GM12878 (cell line): Measurements from ENCODE around the gene TBL3. TPM values are rescaled to one million over a fixed set of nuclear protein-coding genes. Genes with fewer than 3 reads are reported as not detected.

Experiments used
- ATAC-seq: fragments of 200-7000 bp; cut with Tn5 transposase; 3 replicates; pipeline ENCODE4 v1.9.1; 2020; ENCODE audit warnings: mild to moderate bottlenecking, moderate library complexity
- BruUV-seq: library from RNA; stranded (reverse); fragments of 400-500 nt; replicated peaks from 2 replicates; lab custom pipeline; 2021; lab: Mats Ljungman, UMichigan
- CTCF ChIA-PET: fragments of 300-600 bp; sonication (Branson Sonifier 250); formaldehyde crosslinking; extraction: SDS; loops from one replicate; lab custom pipeline; 2021; ENCODE audit warnings: inconsistent platforms; lab: Yijun Ruan, JAX
- POLR2A ChIA-PET: fragments of 350-600 bp; formaldehyde crosslinking; extraction: SDS; loops from one replicate; lab custom pipeline; 2021; ENCODE audit warnings: inconsistent platforms; lab: Charles Lee
- RAD21 ChIA-PET: fragments of 300-600 bp; sonication (Branson Sonifier 250); formaldehyde crosslinking; loops from one replicate; lab custom pipeline; 2023; ENCODE audit warnings: antibody characterized with exemption; ENCODE audit not compliant: unreplicated experiment; lab: Charles Lee
- SMC1A ChIA-PET: fragments of 300-600 bp; sonication (Branson Sonifier 250); formaldehyde crosslinking; loops from one replicate; lab custom pipeline; 2023; ENCODE audit not compliant: unreplicated experiment, uncharacterized antibody; lab: Charles Lee
- DNase-seq: peaks from one replicate; pipeline ENCODE4 v3.0.0-alpha.2; 2011; ENCODE audit warnings: low read depth, low spot score
- FAIRE-seq: peaks from 3 replicates; lab custom pipeline; 2011; peaks lifted over from hg19 to GRCh38; lab: Jason Lieb, UNC
- H2AFZ ChIP-seq: 2 replicates; pipeline ENCODE4 v1.6.0; 2011; ENCODE audit warnings: low read depth, low read length, control low read depth; ENCODE audit not compliant: control insufficient read depth
- H3K27ac ChIP-seq: 2 replicates; pipeline ENCODE4 v1.5.1; 2011; ENCODE audit warnings: control low read depth; ENCODE audit not compliant: control insufficient read depth, insufficient read depth
- H3K27me3 ChIP-seq, 2 experiments: replicated peaks in 1 of 2; 2 replicates each; pipeline versions ENCODE4 v1.6.0 to v1.6.1; 2011; ENCODE audit warnings: low read length in 1 of 2; ENCODE audit not compliant: control insufficient read depth in 2 of 2, insufficient read depth in 2 of 2
- H3K36me3 ChIP-seq, 2 experiments: 2 replicates each; pipeline ENCODE4 v1.5.1; 2011; ENCODE audit warnings: low read length in 1 of 2; ENCODE audit not compliant: control insufficient read depth in 2 of 2, insufficient read depth in 2 of 2
- H3K4me1 ChIP-seq: 2 replicates; pipeline ENCODE4 v1.6.1; 2011; ENCODE audit warnings: mild to moderate bottlenecking, low read length, moderate library complexity, mixed read lengths; ENCODE audit not compliant: control insufficient read depth, insufficient read depth
- H3K4me2 ChIP-seq: 2 replicates; pipeline ENCODE4 v1.6.0; 2011; ENCODE audit warnings: control low read depth; ENCODE audit not compliant: control insufficient read depth, insufficient read depth
- H3K4me3 ChIP-seq: fragments of 200-600 bp; sonication (generic); 2 replicates; pipeline ENCODE4 v1.5.1; 2016
- H3K79me2 ChIP-seq: 2 replicates; pipeline ENCODE4 v1.6.0; 2011; ENCODE audit warnings: low read length; ENCODE audit not compliant: control insufficient read depth, insufficient read depth
- H3K9ac ChIP-seq: 2 replicates; pipeline ENCODE4 v1.8.0; 2011; ENCODE audit warnings: low read length, control low read depth, mixed read lengths; ENCODE audit not compliant: control insufficient read depth, insufficient read depth
- H3K9me3 ChIP-seq: replicated peaks from 3 replicates; pipeline ENCODE4 v1.5.1; 2011; ENCODE audit warnings: mild to moderate bottlenecking, low read length; ENCODE audit not compliant: control insufficient read depth, insufficient read depth
- H4K20me1 ChIP-seq: 2 replicates; pipeline ENCODE4 v1.6.0; 2011; ENCODE audit not compliant: control insufficient read depth, insufficient read depth
- ASH2L ChIP-seq: fragments of 300-600, 200-600 bp; sonication (generic); IDR thresholded peaks from 2 replicates; pipeline ENCODE4 v1.6.1; 2017; ENCODE audit warnings: low read depth, mild to moderate bottlenecking, borderline replicate concordance
- ATF7 ChIP-seq: fragments of 450-650 bp; IDR thresholded peaks from 2 replicates; pipeline ENCODE4 v1.6.1; 2016; ENCODE audit warnings: low read depth, mild to moderate bottlenecking
- BHLHE40 ChIP-seq, 2 experiments: fragments of 450-650 bp in 1 of 2; IDR thresholded peaks; 2 replicates each; pipeline ENCODE4 v1.6.1; 2011 to 2017; ENCODE audit warnings: low read depth in 2 of 2, borderline replicate concordance in 1 of 2, improper control_type of control experiment in 1 of 2, low read length in 1 of 2, mild to moderate bottlenecking in 1 of 2
- CEBPB ChIP-seq, 2 experiments: fragments of 150-350 bp in 1 of 2; IDR thresholded peaks; 2 replicates each; pipeline ENCODE4 v1.6.1; 2012 to 2014; ENCODE audit warnings: low read depth in 2 of 2, low read length in 2 of 2, borderline replicate concordance in 1 of 2, inconsistent platforms in 1 of 2
- EED ChIP-seq: sonication (generic); IDR thresholded peaks from 2 replicates; pipeline ENCODE4 v1.6.1; 2016; ENCODE audit warnings: antibody characterized with exemption, low read depth
- GATAD2B ChIP-seq: fragments of 450-650 bp; conservative IDR thresholded peaks from 2 replicates; pipeline ENCODE4 v1.6.1; 2017; ENCODE audit warnings: low read depth, mild to moderate bottlenecking, moderate library complexity
- IKZF1 ChIP-seq: fragments of 450-650 bp; conservative IDR thresholded peaks from 2 replicates; pipeline ENCODE4 v1.6.1; 2017; ENCODE audit warnings: antibody characterized with exemption, mild to moderate bottlenecking
- IKZF2 ChIP-seq, 2 experiments: fragments of 450-650 bp; IDR thresholded peaks; 2 replicates each; pipeline ENCODE4 v1.6.1; 2017; ENCODE audit warnings: mild to moderate bottlenecking in 2 of 2, moderate library complexity in 2 of 2
- MTA3 ChIP-seq: IDR thresholded peaks from 2 replicates; pipeline ENCODE4 v1.6.1; 2012; ENCODE audit warnings: low read length, inconsistent platforms, borderline replicate concordance
- RELA ChIP-seq: fragments of 450-650 bp; IDR thresholded peaks from 2 replicates; pipeline ENCODE4 v1.8.0; 2014; ENCODE audit warnings: borderline replicate concordance; ENCODE audit not compliant: partially characterized antibody
- SUPT20H ChIP-seq: IDR thresholded peaks from 2 replicates; pipeline ENCODE4 v1.6.1; 2011; ENCODE audit warnings: low read depth, mild to moderate bottlenecking, low read length, moderate library complexity, borderline replicate concordance; ENCODE audit not compliant: control insufficient read depth
- TCF12 ChIP-seq: IDR thresholded peaks from 2 replicates; pipeline ENCODE4 v1.6.1; 2011; ENCODE audit warnings: low read depth, mild to moderate bottlenecking, low read length
- TCF3 ChIP-seq: IDR thresholded peaks from 2 replicates; pipeline ENCODE4 v1.6.1; 2012; ENCODE audit warnings: low read depth, mild to moderate bottlenecking, low read length, borderline replicate concordance; ENCODE audit not compliant: insufficient read depth
- ZSCAN29 ChIP-seq: fragments of 450-650 bp; IDR thresholded peaks from 2 replicates; pipeline ENCODE4 v1.6.1; 2017; ENCODE audit warnings: mild to moderate bottlenecking, moderate library complexity
- WGBS: methylation state at CpG from one replicate; pipeline ENCODE4 v1.1.6; 2016; ENCODE audit warnings: low lambda C conversion rate; ENCODE audit not compliant: insufficient replicate concordance, insufficient coverage; ENCODE audit errors: missing lambda C conversion rate; 5-methylcytosine and 5-hydroxymethylcytosine counted together
- in situ Hi-C: fragments of 300-500 bp; cut with MboI; formaldehyde crosslinking; loops from 9 replicates; pipeline ENCODE4 v1.14.3; 2018; ENCODE audit warnings: mixed read lengths
- intact Hi-C: fragments of 100-400 bp; cut with micrococcal nuclease; formaldehyde crosslinking; loops from one replicate; pipeline ENCODE4 v1.14.2; 2022; ENCODE audit not compliant: unreplicated experiment
- polyA plus RNA-seq, 11 experiments: library from polyadenylated mRNA; depleted of rRNA in 4 of 11; unstranded in 6 of 11; stranded (reverse) in 5 of 11; fragments of >200 nt; fragmentation: Nextera tagmentation in 4 of 11; fragmentation: Illumina TruSeq in 1 of 11; extraction: Ambion mirVana in 4 of 11; extraction: Trizol in 1 of 11; gene quantifications; 1 replicate in 1 of 11; 2 replicates in 10 of 11; pipeline versions ENCODE4 v1.2.1 to v1.2.3, GENCODE V29; 2011 to 2016; ENCODE audit warnings: inconsistent platforms in 2 of 11, missing spikeins in 2 of 11, low read depth in 1 of 11
- total RNA-seq, 4 experiments: library from RNA; depleted of rRNA in 3 of 4; stranded (reverse); fragments of >200 nt in 3 of 4; fragmentation: Illumina TruSeq in 1 of 4; extraction: Trizol in 1 of 4; gene quantifications; 2 replicates each; pipeline versions ENCODE4 v1.2.1 to v1.2.3, GENCODE V29; 2013 to 2021
- TF ChIP-seq, protein P1 (sequence below): IDR thresholded peaks from 2 replicates; pipeline ENCODE4 v1.6.1; 2012; ENCODE audit warnings: low read length, inconsistent platforms

TBL3 gene
- total and polyA plus RNA-seq, 10 of the 15 experiments (the other 5 are each of a cell fraction or from before 2014, with no cell fraction given), result 1.2 to 101 (median 34.2) TPM

- Histone ChIP-seq H3K27ac (no peak overlapping the region), H3K4me1 (peaks cover 23% of the 10 kb centered on the region), H3K79me2 (no peaks in the 10 kb centered on the region; the same call in none of the 2 replicates), H2AFZ (no peak overlapping the region), H4K20me1 (no peaks in the 10 kb centered on the region), H3K9ac (no peak overlapping the region), H3K4me2 (no peak overlapping the region), H3K4me3 (no peak overlapping the region), H3K36me3 (peaks cover 0 to 23% of the 10 kb centered on the region in 2 experiments; a peak in 3 of 4 replicates), H3K27me3 (0 out of 4 replicates have a peak, but pooled peaks cover 0 to 5% of the 10 kb centered on the region in 2 experiments), H3K9me3 (no peaks in the 10 kb centered on the region)
- ATAC-seq, result no peak
- ChIA-PET SMC1A (interaction anchor here (1.6 to 1.7 kb wide), 2 partner anchors 16 to 27 kb away, joined by 5 to 7 read pairs; partner anchors contain the start of gene RPS2), CTCF (interaction anchor here (1.6 to 1.7 kb wide), 2 partner anchors 23 to 160 kb away, joined by 5 to 6 read pairs; no protein-coding TSS in a partner anchor), RAD21 (interaction anchor here (1.1 to 2.6 kb wide), 4 partner anchors 9 to 160 kb away, joined by 4 to 12 read pairs (median 6); partner anchors contain the start of genes RPS2 and TBL3), POLR2A (interaction anchor here (1.8 to 4.7 kb wide), 5 partner anchors 9 to 37 kb away, joined by 5 to 25 read pairs (median 18); partner anchors contain the start of genes MSRB1, RPS2 and TBL3)
- DNase-seq, result no peak
- TF ChIP-seq ASH2L (no peak), EED (no peak), TCF3 (no peak), TCF12 (no peak), RELA (no peak)
- BruUV-seq, result no TSS peak
- in situ Hi-C loops (no loop called here), intact Hi-C loops (no loop called here)
- no peak for FAIRE-seq
- WGBS, result 33% methylated on average over 16 of the region's 16 CpGs
These were observed 8.9 kb downstream of the TBL3 start for GRCh38 chr16:1980770-1981087.

DNA sequence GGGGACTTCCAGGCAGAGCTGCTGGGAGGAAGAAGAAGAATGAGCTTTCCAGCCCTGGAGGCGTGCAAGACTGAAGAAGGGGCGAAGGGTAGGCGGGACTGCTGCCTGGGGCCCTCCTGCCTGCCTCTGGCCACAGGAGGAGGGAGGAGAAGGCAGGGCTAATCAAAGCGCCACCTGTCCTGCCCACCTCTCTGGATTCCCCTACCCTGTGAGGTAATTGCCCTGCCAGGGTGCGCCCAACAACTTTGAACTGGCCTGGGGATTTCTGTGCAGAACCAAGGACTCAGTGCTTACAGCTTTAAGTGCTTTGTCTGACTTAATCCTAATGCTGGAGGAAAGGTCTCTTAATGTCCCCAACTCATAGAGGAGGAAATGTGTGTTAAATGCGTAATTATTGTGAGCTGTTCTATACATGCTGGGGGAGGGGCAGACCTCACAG, 9.6 kb downstream of the TBL3 start, which contains the start of gene NOXO1:
NOXO1 (minus strand) TSS at position 72 of the 439 bp plus-strand sequence. CDS start 290 bp downstream, outside the sequence.
- Histone ChIP-seq H3K9ac (no peak within 1 kb of the TSS), H2AFZ (no peak within 1 kb of the TSS), H4K20me1 (no peaks in the 10 kb centered on the region), H3K27me3 (0 out of 4 replicates have a peak, but pooled peaks cover 0 to 5% of the 10 kb centered on the region in 2 experiments), H3K4me2 (no peak within 1 kb of the TSS), H3K4me1 (peaks cover 28% of the 10 kb centered on the region), H3K27ac (no peak within 1 kb of the TSS), H3K79me2 (no peaks in the 10 kb centered on the region; the same call in none of the 2 replicates), H3K36me3 (peaks cover 5 to 21% of the 10 kb centered on the region in 2 experiments; a peak in 3 of 4 replicates), H3K4me3 (no peak within 1 kb of the TSS), H3K9me3 (no peaks in the 10 kb centered on the region)
- BruUV-seq, result no TSS peak
- CTCF ChIA-PET, result interaction anchor here (0.6 to 1.8 kb wide), 7 partner anchors 10 to 173 kb away, joined by 3 to 6 read pairs (median 5); partner anchors contain the start of gene RNF151
- in situ Hi-C loops (no loop called here), intact Hi-C loops (no loop called here)
- ATAC-seq (peak; percentile 66), DNase-seq (no peak), FAIRE-seq (no peak)
- POLR2A ChIA-PET, result interaction anchor here (1.5 to 4.7 kb wide), 6 partner anchors 10 to 38 kb away, joined by 4 to 25 read pairs (median 12); partner anchors contain the start of genes MSRB1, NDUFB10, RPS2 and TBL3
- SMC1A ChIA-PET, result interaction anchor here (1.2 to 1.7 kb wide), 3 partner anchors 16 to 27 kb away, joined by 3 to 7 read pairs (median 5); partner anchors contain the start of gene RPS2
- RAD21 ChIA-PET, result interaction anchor here (1.0 to 2.6 kb wide), 6 partner anchors 10 to 159 kb away, joined by 3 to 12 read pairs (median 6); partner anchors contain the start of genes RPS2 and TBL3
- 0% methylated on average over 6 of the region's 6 CpGs for WGBS
- no peak for TF ChIP-seq ZSCAN29
- TF ChIP-seq ATF7, result peak; percentile 75
- 0 out of 4 replicates have a peak, but pooled peaks of 1 of the 2 experiments have one; percentile 9 for TF ChIP-seq IKZF2 (IDR thresholded peaks at IDR 0.05)
- TF ChIP-seq, protein P1, sequence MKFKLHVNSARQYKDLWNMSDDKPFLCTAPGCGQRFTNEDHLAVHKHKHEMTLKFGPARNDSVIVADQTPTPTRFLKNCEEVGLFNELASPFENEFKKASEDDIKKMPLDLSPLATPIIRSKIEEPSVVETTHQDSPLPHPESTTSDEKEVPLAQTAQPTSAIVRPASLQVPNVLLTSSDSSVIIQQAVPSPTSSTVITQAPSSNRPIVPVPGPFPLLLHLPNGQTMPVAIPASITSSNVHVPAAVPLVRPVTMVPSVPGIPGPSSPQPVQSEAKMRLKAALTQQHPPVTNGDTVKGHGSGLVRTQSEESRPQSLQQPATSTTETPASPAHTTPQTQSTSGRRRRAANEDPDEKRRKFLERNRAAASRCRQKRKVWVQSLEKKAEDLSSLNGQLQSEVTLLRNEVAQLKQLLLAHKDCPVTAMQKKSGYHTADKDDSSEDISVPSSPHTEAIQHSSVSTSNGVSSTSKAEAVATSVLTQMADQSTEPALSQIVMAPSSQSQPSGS, result no peak
- peak in 1 of 2 experiments; percentile 8; a peak in 1 of 4 replicates for TF ChIP-seq BHLHE40 (IDR thresholded peaks at IDR 0.05; ENCODE audit: borderline replicate concordance in 1 of 2, low read depth in 2 of 2, low read length in 1 of 2)
- 0 out of 2 replicates have a peak, but pooled peaks have one; percentile 25 for TF ChIP-seq TCF12
- 0 out of 2 replicates have a peak, but pooled peaks have one; percentile 30 for TF ChIP-seq IKZF1
- no peak for TF ChIP-seq SUPT20H
- peak; percentile 70; the same call in 1 of the 2 replicates for TF ChIP-seq MTA3
- TF ChIP-seq GATAD2B, result peak; percentile 51; the same call in 1 of the 2 replicates
- no peak for TF ChIP-seq CEBPB (IDR thresholded peaks at IDR 0.05; ENCODE audit: borderline replicate concordance in 1 of 2, low read depth in 2 of 2, low read length in 2 of 2)
